GM12878 (cell line): Measurements from ENCODE around the gene CCM2. TPM values are rescaled to one million over a fixed set of nuclear protein-coding genes. Genes with fewer than 3 reads are reported as not detected.

Source experiments
- ATAC-seq: fragments of 200-7000 bp; cut with Tn5 transposase; 3 replicates; pipeline ENCODE4 v1.9.1; 2020; ENCODE audit warnings: mild to moderate bottlenecking, moderate library complexity
- BruUV-seq: library from RNA; stranded (reverse); fragments of 400-500 nt; replicated peaks from 2 replicates; lab custom pipeline; 2021; lab: Mats Ljungman, UMichigan
- CTCF ChIA-PET: fragments of 300-600 bp; sonication (Branson Sonifier 250); formaldehyde crosslinking; extraction: SDS; loops from one replicate; lab custom pipeline; 2021; ENCODE audit warnings: inconsistent platforms; lab: Yijun Ruan, JAX
- POLR2A ChIA-PET: fragments of 350-600 bp; formaldehyde crosslinking; extraction: SDS; loops from one replicate; lab custom pipeline; 2021; ENCODE audit warnings: inconsistent platforms; lab: Charles Lee
- RAD21 ChIA-PET: fragments of 300-600 bp; sonication (Branson Sonifier 250); formaldehyde crosslinking; loops from one replicate; lab custom pipeline; 2023; ENCODE audit warnings: antibody characterized with exemption; ENCODE audit not compliant: unreplicated experiment; lab: Charles Lee
- SMC1A ChIA-PET: fragments of 300-600 bp; sonication (Branson Sonifier 250); formaldehyde crosslinking; loops from one replicate; lab custom pipeline; 2023; ENCODE audit not compliant: unreplicated experiment, uncharacterized antibody; lab: Charles Lee
- DNase-seq: peaks from one replicate; pipeline ENCODE4 v3.0.0-alpha.2; 2011; ENCODE audit warnings: low read depth, low spot score
- FAIRE-seq: peaks from 3 replicates; lab custom pipeline; 2011; peaks lifted over from hg19 to GRCh38; lab: Jason Lieb, UNC
- H2AFZ ChIP-seq: 2 replicates; pipeline ENCODE4 v1.6.0; 2011; ENCODE audit warnings: low read depth, low read length, control low read depth; ENCODE audit not compliant: control insufficient read depth
- H3K27ac ChIP-seq: 2 replicates; pipeline ENCODE4 v1.5.1; 2011; ENCODE audit warnings: control low read depth; ENCODE audit not compliant: control insufficient read depth, insufficient read depth
- H3K27me3 ChIP-seq, 2 experiments: replicated peaks in 1 of 2; 2 replicates each; pipeline versions ENCODE4 v1.6.0 to v1.6.1; 2011; ENCODE audit warnings: low read length in 1 of 2; ENCODE audit not compliant: control insufficient read depth in 2 of 2, insufficient read depth in 2 of 2
- H3K36me3 ChIP-seq, 2 experiments: 2 replicates each; pipeline ENCODE4 v1.5.1; 2011; ENCODE audit warnings: low read length in 1 of 2; ENCODE audit not compliant: control insufficient read depth in 2 of 2, insufficient read depth in 2 of 2
- H3K4me1 ChIP-seq: 2 replicates; pipeline ENCODE4 v1.6.1; 2011; ENCODE audit warnings: mild to moderate bottlenecking, low read length, moderate library complexity, mixed read lengths; ENCODE audit not compliant: control insufficient read depth, insufficient read depth
- H3K4me2 ChIP-seq: 2 replicates; pipeline ENCODE4 v1.6.0; 2011; ENCODE audit warnings: control low read depth; ENCODE audit not compliant: control insufficient read depth, insufficient read depth
- H3K4me3 ChIP-seq: fragments of 200-600 bp; sonication (generic); 2 replicates; pipeline ENCODE4 v1.5.1; 2016
- H3K79me2 ChIP-seq: 2 replicates; pipeline ENCODE4 v1.6.0; 2011; ENCODE audit warnings: low read length; ENCODE audit not compliant: control insufficient read depth, insufficient read depth
- H3K9ac ChIP-seq: 2 replicates; pipeline ENCODE4 v1.8.0; 2011; ENCODE audit warnings: low read length, control low read depth, mixed read lengths; ENCODE audit not compliant: control insufficient read depth, insufficient read depth
- H3K9me3 ChIP-seq: replicated peaks from 3 replicates; pipeline ENCODE4 v1.5.1; 2011; ENCODE audit warnings: mild to moderate bottlenecking, low read length; ENCODE audit not compliant: control insufficient read depth, insufficient read depth
- H4K20me1 ChIP-seq: 2 replicates; pipeline ENCODE4 v1.6.0; 2011; ENCODE audit not compliant: control insufficient read depth, insufficient read depth
- BCL11A ChIP-seq: IDR thresholded peaks from 2 replicates; pipeline ENCODE4 v1.6.1; 2011; ENCODE audit warnings: low read depth, low read length
- CBX3 ChIP-seq: fragments of 200-600 bp; sonication (generic); IDR thresholded peaks from 2 replicates; pipeline ENCODE4 v1.6.1; 2016; ENCODE audit warnings: low read depth, borderline replicate concordance
- EED ChIP-seq: sonication (generic); IDR thresholded peaks from 2 replicates; pipeline ENCODE4 v1.6.1; 2016; ENCODE audit warnings: antibody characterized with exemption, low read depth
- PML ChIP-seq: IDR thresholded peaks from 2 replicates; pipeline ENCODE4 v1.6.1; 2012; ENCODE audit warnings: low read length, inconsistent platforms
- SMAD5 ChIP-seq: IDR thresholded peaks from 2 replicates; pipeline ENCODE4 v1.6.1; 2016; ENCODE audit warnings: antibody characterized with exemption, low read depth
- TCF12 ChIP-seq: IDR thresholded peaks from 2 replicates; pipeline ENCODE4 v1.6.1; 2011; ENCODE audit warnings: low read depth, mild to moderate bottlenecking, low read length
- ZNF622 ChIP-seq: fragments of 450-650 bp; IDR thresholded peaks from 2 replicates; pipeline ENCODE4 v1.6.1; 2017; ENCODE audit warnings: mild to moderate bottlenecking, inconsistent platforms
- WGBS: methylation state at CpG from one replicate; pipeline ENCODE4 v1.1.6; 2016; ENCODE audit warnings: low lambda C conversion rate; ENCODE audit not compliant: insufficient replicate concordance, insufficient coverage; ENCODE audit errors: missing lambda C conversion rate; 5-methylcytosine and 5-hydroxymethylcytosine counted together
- in situ Hi-C: fragments of 300-500 bp; cut with MboI; formaldehyde crosslinking; loops from 9 replicates; pipeline ENCODE4 v1.14.3; 2018; ENCODE audit warnings: mixed read lengths
- intact Hi-C: fragments of 100-400 bp; cut with micrococcal nuclease; formaldehyde crosslinking; loops from one replicate; pipeline ENCODE4 v1.14.2; 2022; ENCODE audit not compliant: unreplicated experiment
- polyA plus RNA-seq, 11 experiments: library from polyadenylated mRNA; depleted of rRNA in 4 of 11; unstranded in 6 of 11; stranded (reverse) in 5 of 11; fragments of >200 nt; fragmentation: Nextera tagmentation in 4 of 11; fragmentation: Illumina TruSeq in 1 of 11; extraction: Ambion mirVana in 4 of 11; extraction: Trizol in 1 of 11; gene quantifications; 1 replicate in 1 of 11; 2 replicates in 10 of 11; pipeline versions ENCODE4 v1.2.1 to v1.2.3, GENCODE V29; 2011 to 2016; ENCODE audit warnings: inconsistent platforms in 2 of 11, missing spikeins in 2 of 11, low read depth in 1 of 11
- total RNA-seq, 4 experiments: library from RNA; depleted of rRNA in 3 of 4; stranded (reverse); fragments of >200 nt in 3 of 4; fragmentation: Illumina TruSeq in 1 of 4; extraction: Trizol in 1 of 4; gene quantifications; 2 replicates each; pipeline versions ENCODE4 v1.2.1 to v1.2.3, GENCODE V29; 2013 to 2021
- TF ChIP-seq, protein P1 (sequence below): IDR thresholded peaks from 2 replicates; pipeline ENCODE4 v1.6.1; 2012; ENCODE audit warnings: low read length, inconsistent platforms
- TF ChIP-seq, protein P2 (sequence below): IDR thresholded peaks from 2 replicates; pipeline ENCODE4 v1.6.1; 2012; ENCODE audit warnings: low read depth, low read length, improper control_type of control experiment
- TF ChIP-seq, protein P3 (sequence below), 3 experiments: IDR thresholded peaks in 2 of 3; conservative IDR thresholded peaks in 1 of 3; 2 replicates each; pipeline ENCODE4 v1.5.1; 2011; ENCODE audit warnings: low read depth in 3 of 3, low read length in 3 of 3, mild to moderate bottlenecking in 3 of 3, control low read depth in 2 of 3, moderate library complexity in 2 of 3, inconsistent platforms in 1 of 3, mixed read lengths in 1 of 3; ENCODE audit not compliant: control insufficient read depth in 2 of 3, insufficient read depth in 1 of 3; ENCODE audit errors: extremely low read depth in 1 of 3
- TF ChIP-seq, protein P4 (sequence below): IDR thresholded peaks from 2 replicates; pipeline ENCODE4 v1.6.1; 2011; ENCODE audit warnings: borderline replicate concordance, low read depth, mild to moderate bottlenecking, moderate library complexity, mixed read lengths, low read length; ENCODE audit not compliant: insufficient read depth; ENCODE audit errors: extremely low read length
- TF ChIP-seq, protein P5 (sequence below): fragments of 450-650 bp; IDR thresholded peaks from 2 replicates; pipeline ENCODE4 v1.6.1; 2017; ENCODE audit warnings: borderline replicate concordance

The CCM2 gene
- total and polyA plus RNA-seq, 10 of the 15 experiments (the other 5 are each of a cell fraction or from before 2014, with no cell fraction given), result 1.00 to 82.3 (median 48.7) TPM

DNA sequence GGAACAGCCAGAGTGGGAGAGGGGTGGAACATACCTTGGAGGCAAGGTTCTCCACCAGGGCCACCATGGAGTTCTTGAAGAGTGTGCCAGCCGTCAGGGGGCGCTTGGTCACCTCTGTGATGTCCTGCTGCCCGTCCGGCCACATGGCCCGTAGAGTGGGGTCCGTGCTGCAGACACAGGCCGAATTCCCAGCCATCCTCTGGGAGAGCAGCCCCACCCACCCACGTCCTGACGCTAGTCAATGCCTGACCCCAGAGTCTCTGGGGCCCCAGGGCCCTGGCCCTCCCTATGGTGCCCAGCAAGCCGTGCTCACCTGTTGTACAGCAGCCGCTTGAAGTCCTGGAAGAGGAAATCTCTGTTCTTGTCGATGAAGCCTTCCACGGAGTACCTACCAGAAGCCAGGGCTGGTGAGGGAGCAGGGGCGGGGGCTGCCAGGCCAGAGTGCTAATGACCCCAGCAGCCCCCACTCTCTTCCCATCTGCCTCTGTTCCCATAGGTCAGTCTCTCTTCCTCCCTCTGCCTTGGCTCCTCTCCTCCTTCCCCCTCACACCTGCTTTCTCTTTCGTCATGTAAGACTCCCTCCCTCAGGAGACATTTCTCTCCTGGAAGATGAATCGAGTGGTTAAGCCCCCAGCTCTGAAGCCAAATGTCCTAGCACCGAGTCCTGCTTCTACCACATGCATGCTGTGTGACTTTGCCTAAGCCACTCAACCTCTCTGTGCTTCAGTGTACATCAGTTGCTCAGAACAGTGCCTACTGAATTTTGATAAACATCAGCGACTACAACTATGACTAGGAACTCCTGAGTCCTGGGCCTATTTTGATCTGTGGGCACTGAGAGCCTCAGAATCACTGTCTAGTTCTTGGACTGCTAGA is 32.2 kb upstream of the CCM2 start (continued):
- TF ChIP-seq, protein P1, sequence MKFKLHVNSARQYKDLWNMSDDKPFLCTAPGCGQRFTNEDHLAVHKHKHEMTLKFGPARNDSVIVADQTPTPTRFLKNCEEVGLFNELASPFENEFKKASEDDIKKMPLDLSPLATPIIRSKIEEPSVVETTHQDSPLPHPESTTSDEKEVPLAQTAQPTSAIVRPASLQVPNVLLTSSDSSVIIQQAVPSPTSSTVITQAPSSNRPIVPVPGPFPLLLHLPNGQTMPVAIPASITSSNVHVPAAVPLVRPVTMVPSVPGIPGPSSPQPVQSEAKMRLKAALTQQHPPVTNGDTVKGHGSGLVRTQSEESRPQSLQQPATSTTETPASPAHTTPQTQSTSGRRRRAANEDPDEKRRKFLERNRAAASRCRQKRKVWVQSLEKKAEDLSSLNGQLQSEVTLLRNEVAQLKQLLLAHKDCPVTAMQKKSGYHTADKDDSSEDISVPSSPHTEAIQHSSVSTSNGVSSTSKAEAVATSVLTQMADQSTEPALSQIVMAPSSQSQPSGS, result 0 out of 2 replicates have a peak, but pooled peaks have one; percentile 18
- no peak for TF ChIP-seq TCF12

DNA sequence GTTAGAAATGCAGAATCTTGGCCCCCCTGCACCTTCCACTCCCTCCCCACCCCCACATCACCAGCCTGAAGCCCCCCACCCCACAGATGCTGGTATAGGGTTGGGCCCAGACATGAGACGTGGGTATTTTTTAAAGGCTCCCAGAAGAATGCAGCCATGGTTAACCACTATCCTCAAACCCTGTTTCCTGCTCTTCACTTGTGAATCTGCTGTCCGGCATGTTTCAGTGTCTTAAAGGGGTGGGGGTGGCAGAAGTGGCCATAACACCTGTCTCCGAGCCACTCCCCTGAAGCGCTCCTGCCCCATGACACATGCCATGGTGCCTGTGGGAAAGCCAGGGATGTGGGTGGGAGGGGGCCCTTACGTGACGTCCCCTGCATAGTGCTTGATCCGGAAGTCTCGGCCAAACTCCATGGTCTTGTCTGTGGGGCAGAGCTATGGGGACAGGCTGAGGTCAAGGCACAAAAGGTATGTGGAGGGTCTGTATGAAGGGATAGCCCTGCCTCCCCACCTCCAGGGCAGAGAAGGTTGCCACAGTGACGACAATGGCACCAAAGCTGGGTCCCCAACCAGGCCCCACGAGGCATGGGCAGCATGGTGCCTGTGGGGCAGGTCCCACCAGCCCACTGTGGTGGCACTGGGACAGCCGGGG is 30.8 kb upstream of the CCM2 start:
- ATAC-seq (no peak), FAIRE-seq (no peak), DNase-seq (no peak)
- no peak overlapping the region for H3K4me2 ChIP-seq
- peaks cover 7% of the 10 kb centered on the region for H4K20me1 ChIP-seq
- H3K4me1 ChIP-seq, result no peaks in the 10 kb centered on the region
- no peak overlapping the region for H3K9ac ChIP-seq
- peaks cover 10% of the 10 kb centered on the region for H3K79me2 ChIP-seq
- ChIA-PET SMC1A (no interaction called here), CTCF (interaction anchor here (1.6 kb wide), 1 partner anchor 167 kb away, joined by 3 read pairs; no protein-coding TSS in a partner anchor), RAD21 (no interaction called here), POLR2A (no interaction called here)
- BruUV-seq, result no TSS peak
- no peaks in the 10 kb centered on the region for H3K9me3 ChIP-seq
- peaks cover 42 to 51% of the 10 kb centered on the region in 2 experiments for H3K36me3 ChIP-seq
- no peak overlapping the region for H3K4me3 ChIP-seq
- in situ Hi-C loops (no loop called here), intact Hi-C loops (no loop called here)
- 93% methylated on average over 10 of the region's 11 CpGs for WGBS
- no peak overlapping the region for H2AFZ ChIP-seq
- no peaks in the 10 kb centered on the region for H3K27me3 ChIP-seq
- H3K27ac ChIP-seq, result no peak overlapping the region
- TF ChIP-seq, protein P2, sequence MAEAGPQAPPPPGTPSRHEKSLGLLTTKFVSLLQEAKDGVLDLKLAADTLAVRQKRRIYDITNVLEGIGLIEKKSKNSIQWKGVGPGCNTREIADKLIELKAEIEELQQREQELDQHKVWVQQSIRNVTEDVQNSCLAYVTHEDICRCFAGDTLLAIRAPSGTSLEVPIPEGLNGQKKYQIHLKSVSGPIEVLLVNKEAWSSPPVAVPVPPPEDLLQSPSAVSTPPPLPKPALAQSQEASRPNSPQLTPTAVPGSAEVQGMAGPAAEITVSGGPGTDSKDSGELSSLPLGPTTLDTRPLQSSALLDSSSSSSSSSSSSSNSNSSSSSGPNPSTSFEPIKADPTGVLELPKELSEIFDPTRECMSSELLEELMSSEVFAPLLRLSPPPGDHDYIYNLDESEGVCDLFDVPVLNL, result no peak
- TF ChIP-seq, protein P3, sequence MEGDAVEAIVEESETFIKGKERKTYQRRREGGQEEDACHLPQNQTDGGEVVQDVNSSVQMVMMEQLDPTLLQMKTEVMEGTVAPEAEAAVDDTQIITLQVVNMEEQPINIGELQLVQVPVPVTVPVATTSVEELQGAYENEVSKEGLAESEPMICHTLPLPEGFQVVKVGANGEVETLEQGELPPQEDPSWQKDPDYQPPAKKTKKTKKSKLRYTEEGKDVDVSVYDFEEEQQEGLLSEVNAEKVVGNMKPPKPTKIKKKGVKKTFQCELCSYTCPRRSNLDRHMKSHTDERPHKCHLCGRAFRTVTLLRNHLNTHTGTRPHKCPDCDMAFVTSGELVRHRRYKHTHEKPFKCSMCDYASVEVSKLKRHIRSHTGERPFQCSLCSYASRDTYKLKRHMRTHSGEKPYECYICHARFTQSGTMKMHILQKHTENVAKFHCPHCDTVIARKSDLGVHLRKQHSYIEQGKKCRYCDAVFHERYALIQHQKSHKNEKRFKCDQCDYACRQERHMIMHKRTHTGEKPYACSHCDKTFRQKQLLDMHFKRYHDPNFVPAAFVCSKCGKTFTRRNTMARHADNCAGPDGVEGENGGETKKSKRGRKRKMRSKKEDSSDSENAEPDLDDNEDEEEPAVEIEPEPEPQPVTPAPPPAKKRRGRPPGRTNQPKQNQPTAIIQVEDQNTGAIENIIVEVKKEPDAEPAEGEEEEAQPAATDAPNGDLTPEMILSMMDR (IDR thresholded peaks at IDR 0.05 in 2 of 3, conservative IDR thresholded peaks at IDR 0.05 in 1 of 3; ENCODE audit: control insufficient read depth in 2 of 3, extremely low read depth in 1 of 3, insufficient read depth in 1 of 3, low read depth in 3 of 3, low read length in 3 of 3), result no peak
- TF ChIP-seq ZNF622, result no peak
- TF ChIP-seq, protein P4, sequence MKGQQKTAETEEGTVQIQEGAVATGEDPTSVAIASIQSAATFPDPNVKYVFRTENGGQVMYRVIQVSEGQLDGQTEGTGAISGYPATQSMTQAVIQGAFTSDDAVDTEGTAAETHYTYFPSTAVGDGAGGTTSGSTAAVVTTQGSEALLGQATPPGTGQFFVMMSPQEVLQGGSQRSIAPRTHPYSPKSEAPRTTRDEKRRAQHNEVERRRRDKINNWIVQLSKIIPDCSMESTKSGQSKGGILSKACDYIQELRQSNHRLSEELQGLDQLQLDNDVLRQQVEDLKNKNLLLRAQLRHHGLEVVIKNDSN, result no peak
- TF ChIP-seq BCL11A, result no peak
- TF ChIP-seq PML, result no peak
- no peak for TF ChIP-seq CBX3
- no peak for TF ChIP-seq SMAD5
- TF ChIP-seq, protein P5, sequence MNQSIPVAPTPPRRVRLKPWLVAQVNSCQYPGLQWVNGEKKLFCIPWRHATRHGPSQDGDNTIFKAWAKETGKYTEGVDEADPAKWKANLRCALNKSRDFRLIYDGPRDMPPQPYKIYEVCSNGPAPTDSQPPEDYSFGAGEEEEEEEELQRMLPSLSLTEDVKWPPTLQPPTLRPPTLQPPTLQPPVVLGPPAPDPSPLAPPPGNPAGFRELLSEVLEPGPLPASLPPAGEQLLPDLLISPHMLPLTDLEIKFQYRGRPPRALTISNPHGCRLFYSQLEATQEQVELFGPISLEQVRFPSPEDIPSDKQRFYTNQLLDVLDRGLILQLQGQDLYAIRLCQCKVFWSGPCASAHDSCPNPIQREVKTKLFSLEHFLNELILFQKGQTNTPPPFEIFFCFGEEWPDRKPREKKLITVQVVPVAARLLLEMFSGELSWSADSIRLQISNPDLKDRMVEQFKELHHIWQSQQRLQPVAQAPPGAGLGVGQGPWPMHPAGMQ, result no peak
- no peak for TF ChIP-seq EED
